Progenitor cell of endocrine pancreas (in vitro differentiated cells): Measurements from ENCODE around the gene CDKN2B. TPM values are rescaled to one million over a fixed set of nuclear protein-coding genes. Genes with fewer than 3 reads are reported as not detected.

Experiments used
- DNase-seq: peaks from one replicate; pipeline ENCODE4 v3.0.0; 2021; ENCODE audit warnings: low spot score; ENCODE audit not compliant: unreplicated experiment
- H3K27ac Mint-ChIP-seq: 2 replicates; pipeline ENCODE4 v1.8.0; 2021; ENCODE audit warnings: mild to moderate bottlenecking, moderate library complexity, mixed read lengths
- H3K27me3 Mint-ChIP-seq: 2 replicates; pipeline ENCODE4 v1.8.0; 2021; ENCODE audit warnings: mixed read lengths
- H3K36me3 Mint-ChIP-seq: 2 replicates; pipeline ENCODE4 v1.8.0; 2022; ENCODE audit warnings: mixed read lengths; ENCODE audit not compliant: insufficient read depth
- H3K4me1 Mint-ChIP-seq: 2 replicates; pipeline ENCODE4 v1.8.0; 2021; ENCODE audit warnings: low read depth, mixed read lengths
- H3K4me3 Mint-ChIP-seq: 2 replicates; pipeline ENCODE4 v1.8.0; 2021; ENCODE audit warnings: low read depth, mild to moderate bottlenecking, moderate library complexity, mixed read lengths
- H3K9me3 Mint-ChIP-seq: 2 replicates; pipeline ENCODE4 v1.8.0; 2021; ENCODE audit warnings: low read depth, mixed read lengths
- total RNA-seq: library from RNA; stranded (reverse); gene quantifications from 2 replicates; pipeline ENCODE4 v1.2.1, GENCODE V29; 2021
- TF ChIP-seq, protein P1 (sequence below): fragments of 200-600 bp; sonication (generic); IDR thresholded peaks from one replicate; pipeline ENCODE4 v1.5.0; 2021; ENCODE audit warnings: antibody characterized with exemption, mild to moderate bottlenecking; ENCODE audit not compliant: unreplicated experiment

CDKN2B gene
- total RNA-seq, 1 donor from 2014 or later: 1.2 TPM

DNA sequence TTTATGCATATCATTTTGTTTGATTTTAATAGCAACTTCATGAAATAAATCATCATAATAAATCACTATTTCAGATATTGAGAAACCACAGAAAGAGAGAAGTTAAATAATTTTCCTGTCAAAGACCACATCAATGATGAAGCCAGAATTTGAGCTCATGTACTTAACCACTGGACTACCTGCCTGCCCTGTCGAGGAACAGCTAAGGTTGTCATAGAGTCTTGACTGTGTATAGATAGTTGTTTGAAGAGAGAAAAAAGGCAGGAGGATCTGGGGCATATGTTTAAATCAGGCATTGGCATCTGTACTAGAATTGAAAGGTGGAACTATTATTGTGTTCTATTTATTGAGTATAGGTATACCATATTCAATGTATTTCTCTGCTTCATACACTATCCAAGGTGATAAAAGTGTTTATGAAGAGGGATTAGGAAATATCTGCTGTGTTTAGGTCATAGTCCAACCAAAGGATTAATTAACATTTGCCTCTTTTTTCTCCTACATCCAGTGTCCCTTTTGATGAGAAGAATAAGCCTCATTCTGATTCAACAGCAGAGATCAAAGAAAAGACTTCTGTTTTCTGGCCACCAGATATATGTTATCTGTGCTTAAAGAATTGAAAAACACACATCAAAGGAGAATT, 37.3 kb upstream of the CDKN2B start:
- no peak overlapping the region for H3K27ac Mint-ChIP-seq
- peaks cover 7% of the 10 kb centered on the region for H3K4me1 Mint-ChIP-seq
- no peaks in the 10 kb centered on the region for H3K36me3 Mint-ChIP-seq
- TF ChIP-seq, protein P1, sequence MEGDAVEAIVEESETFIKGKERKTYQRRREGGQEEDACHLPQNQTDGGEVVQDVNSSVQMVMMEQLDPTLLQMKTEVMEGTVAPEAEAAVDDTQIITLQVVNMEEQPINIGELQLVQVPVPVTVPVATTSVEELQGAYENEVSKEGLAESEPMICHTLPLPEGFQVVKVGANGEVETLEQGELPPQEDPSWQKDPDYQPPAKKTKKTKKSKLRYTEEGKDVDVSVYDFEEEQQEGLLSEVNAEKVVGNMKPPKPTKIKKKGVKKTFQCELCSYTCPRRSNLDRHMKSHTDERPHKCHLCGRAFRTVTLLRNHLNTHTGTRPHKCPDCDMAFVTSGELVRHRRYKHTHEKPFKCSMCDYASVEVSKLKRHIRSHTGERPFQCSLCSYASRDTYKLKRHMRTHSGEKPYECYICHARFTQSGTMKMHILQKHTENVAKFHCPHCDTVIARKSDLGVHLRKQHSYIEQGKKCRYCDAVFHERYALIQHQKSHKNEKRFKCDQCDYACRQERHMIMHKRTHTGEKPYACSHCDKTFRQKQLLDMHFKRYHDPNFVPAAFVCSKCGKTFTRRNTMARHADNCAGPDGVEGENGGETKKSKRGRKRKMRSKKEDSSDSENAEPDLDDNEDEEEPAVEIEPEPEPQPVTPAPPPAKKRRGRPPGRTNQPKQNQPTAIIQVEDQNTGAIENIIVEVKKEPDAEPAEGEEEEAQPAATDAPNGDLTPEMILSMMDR: no peak
- H3K27me3 Mint-ChIP-seq: peaks cover 4% of the 10 kb centered on the region
- DNase-seq: no peak
- no peaks in the 10 kb centered on the region for H3K9me3 Mint-ChIP-seq
- no peak overlapping the region for H3K4me3 Mint-ChIP-seq

DNA sequence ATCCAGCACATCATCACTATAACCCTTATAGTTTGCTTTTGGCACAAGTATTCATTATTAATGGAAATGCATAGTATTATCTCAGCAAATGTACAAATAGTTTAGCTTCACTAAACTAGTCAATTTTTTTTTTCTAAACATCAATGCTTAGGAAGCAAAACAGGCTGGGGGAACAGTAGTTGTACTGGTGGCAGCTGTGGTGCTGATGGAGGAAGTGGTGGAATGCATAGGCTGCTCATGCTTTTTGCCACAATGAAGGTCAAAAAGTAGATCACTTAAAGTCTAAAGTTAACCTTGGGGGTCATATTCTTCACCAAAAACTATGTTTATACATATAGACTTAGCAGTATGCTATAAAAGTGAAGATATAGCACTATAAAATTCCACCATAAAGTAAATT, 36.3 kb upstream of the CDKN2B start:
- Mint-ChIP-seq H3K4me3 (no peak overlapping the region), H3K27ac (no peak overlapping the region), H3K27me3 (peaks cover 4% of the 10 kb centered on the region), H3K9me3 (no peaks in the 10 kb centered on the region), H3K4me1 (peaks cover 9% of the 10 kb centered on the region), H3K36me3 (no peaks in the 10 kb centered on the region)
- DNase-seq: no peak
- TF ChIP-seq, protein P1: no peak

DNA sequence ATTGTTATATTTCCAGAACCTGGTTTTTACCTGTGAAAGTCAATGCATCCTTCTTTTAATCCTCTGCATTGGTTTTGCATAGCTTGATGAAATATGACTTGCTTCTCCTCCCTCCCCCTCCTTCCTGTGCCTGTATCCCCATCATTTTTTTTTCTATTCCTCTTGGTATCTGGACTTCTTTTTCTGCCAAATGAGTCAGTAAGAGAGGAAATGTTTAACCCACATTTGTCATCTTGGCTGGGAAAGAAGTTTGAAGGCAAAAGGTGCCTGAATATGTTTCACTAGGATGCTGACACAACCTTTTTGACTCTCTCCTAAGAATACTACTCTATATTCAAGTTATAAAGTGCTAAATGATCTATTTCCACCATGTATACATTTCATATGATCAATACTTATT, 35.5 kb upstream of the CDKN2B start:
- H3K36me3 Mint-ChIP-seq: no peaks in the 10 kb centered on the region
- H3K9me3 Mint-ChIP-seq: no peaks in the 10 kb centered on the region
- peaks cover 4% of the 10 kb centered on the region for H3K27me3 Mint-ChIP-seq
- no peak overlapping the region for H3K4me3 Mint-ChIP-seq
- H3K4me1 Mint-ChIP-seq: peaks cover 9% of the 10 kb centered on the region
- H3K27ac Mint-ChIP-seq: no peak overlapping the region
- TF ChIP-seq, protein P1: no peak
- DNase-seq: no peak

DNA sequence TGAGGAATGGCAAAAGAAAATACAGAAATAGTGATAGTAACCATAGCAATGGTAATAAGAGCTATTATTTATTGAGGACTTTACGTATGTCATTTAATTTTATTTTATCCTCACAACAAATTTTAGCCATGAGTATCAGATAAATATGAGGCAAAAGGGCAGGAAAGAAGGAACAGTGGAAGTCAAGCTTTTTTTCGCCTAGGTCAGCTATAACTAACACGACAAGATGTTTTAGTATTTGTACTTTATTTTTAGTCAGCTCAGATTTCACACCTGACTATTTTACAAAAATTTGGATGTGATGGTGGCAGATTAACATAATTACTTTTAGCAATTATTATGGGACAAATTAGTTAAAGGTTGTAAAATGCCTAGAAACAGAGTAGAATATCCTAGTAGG, 34.8 kb upstream of the CDKN2B start:
- Mint-ChIP-seq H3K4me3 (no peak overlapping the region), H3K27ac (no peak overlapping the region), H3K4me1 (peaks cover 9% of the 10 kb centered on the region), H3K27me3 (peaks cover 4% of the 10 kb centered on the region), H3K36me3 (no peaks in the 10 kb centered on the region), H3K9me3 (no peaks in the 10 kb centered on the region)
- DNase-seq: no peak
- TF ChIP-seq, protein P1: no peak

DNA sequence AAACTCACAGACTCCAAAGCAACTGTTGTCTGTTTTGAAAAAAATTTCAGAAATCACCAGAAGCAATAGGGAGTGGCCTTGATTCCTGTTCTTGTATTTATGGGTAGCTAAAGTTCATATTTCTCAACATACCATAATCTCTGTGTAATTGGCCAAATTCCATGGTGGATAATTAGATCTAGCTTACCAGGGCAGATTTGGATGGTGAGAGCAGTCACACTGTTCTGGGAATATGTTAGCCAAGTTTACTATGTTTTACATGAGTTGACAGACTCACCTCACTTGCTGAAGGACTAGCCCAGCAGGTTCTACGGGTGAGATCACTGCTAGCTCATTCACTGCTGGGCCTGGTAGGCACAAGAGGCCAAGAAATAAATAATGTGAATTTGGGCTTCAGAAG, 32.7 kb upstream of the CDKN2B start:
- H3K4me1 Mint-ChIP-seq: peaks cover 9% of the 10 kb centered on the region
- peaks cover 4% of the 10 kb centered on the region for H3K27me3 Mint-ChIP-seq
- no peak overlapping the region for H3K27ac Mint-ChIP-seq
- no peaks in the 10 kb centered on the region for H3K36me3 Mint-ChIP-seq
- H3K4me3 Mint-ChIP-seq: no peak overlapping the region
- H3K9me3 Mint-ChIP-seq: no peaks in the 10 kb centered on the region
- TF ChIP-seq, protein P1: no peak
- DNase-seq: no peak
